ENCODE results near the gene ERF.

Gene ERF

GRCh38 chr19:42247640-42248199, 7.2 kb downstream of the ERF start:
- H3K4me3 ChIP-seq (ENCODE audit: low read depth, low read length): no peak overlapping the region
- no peak for TF ChIP-seq MYC (IDR thresholded peaks at IDR 0.05; ENCODE audit: low read depth, low read length)
- TF ChIP-seq, protein P1, sequence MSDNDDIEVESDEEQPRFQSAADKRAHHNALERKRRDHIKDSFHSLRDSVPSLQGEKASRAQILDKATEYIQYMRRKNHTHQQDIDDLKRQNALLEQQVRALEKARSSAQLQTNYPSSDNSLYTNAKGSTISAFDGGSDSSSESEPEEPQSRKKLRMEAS (IDR thresholded peaks at IDR 0.05; ENCODE audit: low read depth, low read length): no peak
- TF ChIP-seq, protein P2, sequence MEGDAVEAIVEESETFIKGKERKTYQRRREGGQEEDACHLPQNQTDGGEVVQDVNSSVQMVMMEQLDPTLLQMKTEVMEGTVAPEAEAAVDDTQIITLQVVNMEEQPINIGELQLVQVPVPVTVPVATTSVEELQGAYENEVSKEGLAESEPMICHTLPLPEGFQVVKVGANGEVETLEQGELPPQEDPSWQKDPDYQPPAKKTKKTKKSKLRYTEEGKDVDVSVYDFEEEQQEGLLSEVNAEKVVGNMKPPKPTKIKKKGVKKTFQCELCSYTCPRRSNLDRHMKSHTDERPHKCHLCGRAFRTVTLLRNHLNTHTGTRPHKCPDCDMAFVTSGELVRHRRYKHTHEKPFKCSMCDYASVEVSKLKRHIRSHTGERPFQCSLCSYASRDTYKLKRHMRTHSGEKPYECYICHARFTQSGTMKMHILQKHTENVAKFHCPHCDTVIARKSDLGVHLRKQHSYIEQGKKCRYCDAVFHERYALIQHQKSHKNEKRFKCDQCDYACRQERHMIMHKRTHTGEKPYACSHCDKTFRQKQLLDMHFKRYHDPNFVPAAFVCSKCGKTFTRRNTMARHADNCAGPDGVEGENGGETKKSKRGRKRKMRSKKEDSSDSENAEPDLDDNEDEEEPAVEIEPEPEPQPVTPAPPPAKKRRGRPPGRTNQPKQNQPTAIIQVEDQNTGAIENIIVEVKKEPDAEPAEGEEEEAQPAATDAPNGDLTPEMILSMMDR (IDR thresholded peaks at IDR 0.05; ENCODE audit: low read depth, low read length): no peak
- TF ChIP-seq POLR2A (IDR thresholded peaks at IDR 0.05; ENCODE audit: extremely low read depth, insufficient read length): no peak
- DNase-seq (ENCODE audit: low read depth): no peak

GRCh38 chr19:42246922-42247639, 7.8 kb downstream of the ERF start:
- no peak for DNase-seq (ENCODE audit: low read depth)
- TF ChIP-seq MYC (IDR thresholded peaks at IDR 0.05; ENCODE audit: low read depth, low read length) (no peak), POLR2A (IDR thresholded peaks at IDR 0.05; ENCODE audit: extremely low read depth, insufficient read length) (no peak)
- TF ChIP-seq, protein P1 (IDR thresholded peaks at IDR 0.05; ENCODE audit: low read depth, low read length): no peak
- TF ChIP-seq, protein P2 (IDR thresholded peaks at IDR 0.05; ENCODE audit: low read depth, low read length): no peak
- no peak overlapping the region for H3K4me3 ChIP-seq (ENCODE audit: low read depth, low read length)

- DNase-seq (ENCODE audit: low read depth): no peak
- H3K4me3 ChIP-seq (ENCODE audit: low read depth, low read length): no peak overlapping the region
- TF ChIP-seq, protein P1 (IDR thresholded peaks at IDR 0.05; ENCODE audit: low read depth, low read length): no peak
- TF ChIP-seq, protein P2 (IDR thresholded peaks at IDR 0.05; ENCODE audit: low read depth, low read length): no peak
- TF ChIP-seq MYC (IDR thresholded peaks at IDR 0.05; ENCODE audit: low read depth, low read length): no peak
- no peak for TF ChIP-seq POLR2A (IDR thresholded peaks at IDR 0.05; ENCODE audit: extremely low read depth, insufficient read length)
Measured at GRCh38 chr19:42246143-42246921, 8.6 kb downstream of the ERF start.

- no peak overlapping the region for H3K4me3 ChIP-seq (ENCODE audit: low read depth, low read length)
Measured at GRCh38 chr19:42245231-42245630, 9.7 kb downstream of the ERF start.

More at GRCh38 chr19:42245231-42245630, 9.7 kb downstream of the ERF start:
- no peak for TF ChIP-seq POLR2A (IDR thresholded peaks at IDR 0.05; ENCODE audit: extremely low read depth, insufficient read length)
- TF ChIP-seq MYC (IDR thresholded peaks at IDR 0.05; ENCODE audit: low read depth, low read length): no peak
- TF ChIP-seq, protein P1 (IDR thresholded peaks at IDR 0.05; ENCODE audit: low read depth, low read length): no peak
- TF ChIP-seq, protein P2 (IDR thresholded peaks at IDR 0.05; ENCODE audit: low read depth, low read length): no peak
- no peak for DNase-seq (ENCODE audit: low read depth)
